Activated CD8-positive, alpha-beta memory T cell treated with anti-CD3 and anti-CD28 coated beads for 4 hours (primary cell): ENCODE data around the gene DIDO1.
"Not testable (repeated sequence)": the region's sequence is repeated elsewhere in the genome, so short reads cannot be mapped to it uniquely, and the experiment has no call there.

ENCODE experiments used
- DNase-seq, 2 donors: peaks; one replicate each; pipeline ENCODE4 v3.0.0-alpha.2; 2020; ENCODE audit warnings: low read depth in 2 of 2

DIDO1 gene

DNA sequence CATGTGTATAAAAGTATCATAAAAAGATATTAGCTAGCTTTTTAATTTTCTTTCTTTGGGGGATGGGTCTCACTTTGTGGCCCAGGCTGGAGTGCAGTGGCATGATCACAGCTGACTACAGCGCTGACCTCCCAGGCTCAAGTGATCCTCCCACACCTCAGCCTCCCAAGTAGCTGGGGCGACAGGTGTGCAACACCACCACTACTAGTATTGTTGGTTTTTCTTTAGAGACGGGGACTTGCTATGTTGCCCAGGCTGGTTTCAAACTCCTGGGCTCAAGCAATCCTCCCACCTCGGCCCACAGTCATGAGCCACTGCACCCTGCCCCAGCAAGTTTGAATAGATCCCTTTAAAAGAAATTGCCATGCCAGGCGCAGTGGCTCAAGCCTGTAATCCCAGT lies 71.2 kb downstream of the DIDO1 start:
- DNase-seq, result no peak

DNA sequence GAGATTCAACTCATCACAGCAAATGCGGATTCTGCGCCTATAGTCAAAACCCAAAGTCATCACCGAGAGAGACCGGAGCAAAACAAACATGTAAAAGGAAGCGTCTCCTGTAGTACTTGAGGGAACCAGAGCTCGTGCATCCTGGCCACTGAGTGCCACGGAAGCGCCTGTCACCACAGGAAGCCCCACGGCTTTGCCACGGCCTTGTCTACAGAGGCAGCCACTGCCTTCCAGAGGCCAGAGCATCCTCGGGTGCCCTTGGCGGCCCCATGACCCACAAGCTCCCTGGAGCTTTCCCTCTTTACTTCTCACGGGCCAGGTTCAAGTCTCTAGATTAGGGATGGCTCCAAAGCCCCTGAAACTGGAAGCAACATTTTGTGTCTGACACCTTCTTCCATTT lies 72.2 kb downstream of the DIDO1 start:
- no peak for DNase-seq

DNA sequence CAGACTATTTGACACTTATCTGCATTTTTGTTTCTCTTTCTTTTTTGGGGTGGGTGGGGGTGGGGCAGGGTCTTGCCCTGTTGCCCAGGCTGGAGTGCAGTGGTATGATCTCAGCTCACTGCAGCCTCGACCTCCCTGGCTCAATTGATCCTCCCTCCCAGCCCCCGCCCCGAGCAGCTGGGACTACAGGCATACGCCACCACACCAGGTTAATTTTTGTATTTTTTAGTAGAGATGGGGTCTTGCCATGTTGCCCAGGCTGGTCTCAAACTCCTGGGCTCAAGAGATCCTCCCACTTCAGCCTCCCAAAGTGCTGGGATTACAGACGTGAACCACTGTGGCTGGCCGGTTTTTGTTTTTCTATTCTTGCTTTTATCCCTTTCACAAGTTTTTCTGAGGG lies 73.0 kb downstream of the DIDO1 start:
- DNase-seq, result not testable (repeated sequence)

DNA sequence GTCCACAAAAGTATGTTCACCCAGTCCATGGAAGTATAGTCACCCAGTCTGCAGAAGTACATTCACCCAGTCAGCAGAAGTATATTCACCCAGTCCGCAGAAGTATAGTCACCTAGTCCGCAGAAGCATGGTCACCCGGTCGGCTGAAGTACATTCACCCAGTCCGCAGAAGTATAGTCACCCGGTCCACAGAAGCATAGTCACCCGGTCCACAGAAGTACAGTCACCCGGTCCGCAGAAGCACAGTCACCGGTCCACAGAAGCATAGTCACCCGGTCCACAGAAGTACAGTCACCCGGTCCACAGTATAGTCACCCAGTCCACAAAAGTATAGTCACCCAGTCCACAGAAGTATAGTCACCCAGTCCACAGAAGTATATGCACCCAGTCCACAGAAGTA lies 73.5 kb downstream of the DIDO1 start:
- no peak for DNase-seq

DNA sequence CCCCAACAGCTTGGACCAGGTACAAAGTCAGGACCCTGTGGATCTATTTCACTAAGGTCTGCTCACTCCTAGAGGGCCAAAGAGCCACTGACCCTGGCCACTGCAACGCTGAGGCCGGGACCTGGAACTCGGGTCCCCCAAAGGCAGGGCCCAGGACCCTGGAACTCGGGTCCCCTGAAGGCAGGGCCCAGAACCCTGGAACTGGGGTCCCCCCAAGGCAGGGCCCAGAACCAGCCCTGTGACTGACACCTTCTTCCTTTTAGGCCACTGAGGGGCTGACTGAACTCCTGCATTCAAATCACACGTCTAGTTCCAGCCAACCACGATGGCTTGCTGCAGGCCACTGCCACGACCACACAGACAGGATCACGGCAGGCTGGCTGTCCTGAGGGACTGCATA lies 74.1 kb downstream of the DIDO1 start:
- no peak for DNase-seq

DNA sequence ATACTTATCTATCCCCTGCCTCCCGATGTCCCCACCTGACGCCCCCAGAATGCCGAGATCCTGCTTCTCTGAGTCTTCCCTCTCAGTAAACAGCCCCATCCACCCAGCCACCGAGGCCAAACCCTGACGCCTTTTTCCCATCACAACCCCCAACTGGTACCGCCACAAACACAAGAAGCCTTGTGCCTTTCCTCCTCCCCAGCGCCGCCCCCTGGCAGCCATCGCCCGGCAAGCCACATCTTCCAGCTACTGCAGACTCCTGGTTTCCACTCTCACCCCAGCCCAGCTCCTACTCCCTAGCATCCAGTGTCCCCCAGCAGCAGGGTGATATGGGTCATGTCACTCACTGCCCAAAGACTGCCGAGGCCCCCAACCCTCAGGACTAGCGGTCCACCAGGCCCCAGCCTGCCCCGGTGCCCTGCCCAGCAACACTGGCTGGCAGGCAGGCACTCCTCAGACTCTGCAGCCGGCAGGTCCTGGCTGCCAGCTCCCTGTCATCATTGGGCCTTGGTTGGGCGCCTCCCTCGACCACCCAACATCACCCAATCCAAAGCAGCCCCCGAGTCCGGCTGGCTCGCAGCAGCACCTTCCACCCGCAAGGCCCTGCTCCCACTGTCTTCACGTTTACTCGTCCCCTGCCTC lies 75.9 kb downstream of the DIDO1 start:
- no peak for DNase-seq

DNA sequence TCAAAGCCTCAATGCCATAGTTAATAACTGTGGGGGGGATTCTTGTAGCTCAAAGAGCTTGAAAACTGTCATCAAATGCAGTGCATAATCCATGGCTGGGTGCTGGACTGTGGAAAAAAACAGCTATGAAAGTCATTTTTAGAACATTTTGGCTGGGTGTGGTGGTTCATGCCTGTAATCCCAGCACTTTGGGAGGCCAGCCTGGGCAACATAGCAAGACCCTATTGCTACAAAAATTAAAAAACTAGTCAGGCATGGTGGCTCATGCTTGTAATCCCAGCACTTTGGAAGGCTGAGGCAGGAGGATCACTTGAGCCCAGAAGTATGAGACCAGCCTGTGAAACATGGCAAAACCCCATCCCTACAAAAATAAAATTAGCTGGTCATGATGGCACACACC lies 76.9 kb downstream of the DIDO1 start:
- DNase-seq, result no peak

DNA sequence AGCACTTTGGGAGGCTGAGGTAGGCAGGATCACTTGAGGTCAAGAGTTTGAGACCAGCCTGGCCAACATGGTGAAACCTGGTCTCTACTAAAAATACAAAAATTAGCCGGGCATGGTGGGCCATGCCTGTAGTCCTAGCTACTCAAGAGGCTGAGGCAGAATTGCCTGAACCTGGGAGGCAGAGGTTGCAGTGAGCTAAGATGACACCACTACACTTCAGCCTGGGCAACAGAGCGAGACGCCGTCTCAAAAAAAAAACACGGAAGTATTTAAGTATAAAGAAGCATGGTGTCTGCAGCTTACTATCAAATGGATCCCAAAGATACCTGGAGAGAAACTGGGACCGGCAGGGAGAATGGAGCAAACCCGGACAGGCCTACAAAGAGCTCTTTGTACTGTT lies 77.4 kb downstream of the DIDO1 start:
- DNase-seq, result not testable (repeated sequence)

DNA sequence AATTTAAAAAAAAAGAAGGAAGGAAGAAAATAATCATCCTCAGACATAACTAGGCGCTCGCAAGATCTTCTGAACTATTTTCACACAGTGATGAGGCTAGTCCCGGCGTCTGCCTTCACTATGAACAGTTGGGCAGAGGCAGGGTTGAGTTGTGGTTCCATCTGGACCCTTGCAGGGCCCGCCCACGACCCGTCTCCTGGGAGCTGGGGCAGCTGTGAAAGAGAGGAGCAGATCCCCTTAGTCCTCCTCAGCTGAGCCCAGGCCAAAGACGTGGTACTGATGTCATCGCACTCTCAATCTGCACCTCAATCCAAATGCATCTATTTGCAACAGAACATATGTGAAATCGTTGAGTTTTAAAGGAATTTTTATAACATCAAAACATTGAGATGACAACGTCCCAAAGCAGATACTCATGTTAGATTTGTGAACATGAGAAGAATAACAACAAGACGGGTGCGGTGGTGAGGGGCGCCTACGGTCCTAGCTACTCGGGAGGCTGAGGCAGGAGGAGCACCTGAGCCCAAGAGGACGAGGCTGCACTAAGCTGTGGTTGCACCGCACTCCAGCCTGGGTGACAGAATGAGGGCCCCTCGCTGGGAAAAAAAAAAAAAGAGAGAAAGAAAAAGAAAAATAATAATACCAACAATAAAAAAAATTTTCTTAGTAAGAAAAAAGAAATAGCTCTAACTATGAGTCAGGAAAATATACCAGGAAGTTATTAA lies 80.0 kb downstream of the DIDO1 start:
- DNase-seq, result no peak

DNA sequence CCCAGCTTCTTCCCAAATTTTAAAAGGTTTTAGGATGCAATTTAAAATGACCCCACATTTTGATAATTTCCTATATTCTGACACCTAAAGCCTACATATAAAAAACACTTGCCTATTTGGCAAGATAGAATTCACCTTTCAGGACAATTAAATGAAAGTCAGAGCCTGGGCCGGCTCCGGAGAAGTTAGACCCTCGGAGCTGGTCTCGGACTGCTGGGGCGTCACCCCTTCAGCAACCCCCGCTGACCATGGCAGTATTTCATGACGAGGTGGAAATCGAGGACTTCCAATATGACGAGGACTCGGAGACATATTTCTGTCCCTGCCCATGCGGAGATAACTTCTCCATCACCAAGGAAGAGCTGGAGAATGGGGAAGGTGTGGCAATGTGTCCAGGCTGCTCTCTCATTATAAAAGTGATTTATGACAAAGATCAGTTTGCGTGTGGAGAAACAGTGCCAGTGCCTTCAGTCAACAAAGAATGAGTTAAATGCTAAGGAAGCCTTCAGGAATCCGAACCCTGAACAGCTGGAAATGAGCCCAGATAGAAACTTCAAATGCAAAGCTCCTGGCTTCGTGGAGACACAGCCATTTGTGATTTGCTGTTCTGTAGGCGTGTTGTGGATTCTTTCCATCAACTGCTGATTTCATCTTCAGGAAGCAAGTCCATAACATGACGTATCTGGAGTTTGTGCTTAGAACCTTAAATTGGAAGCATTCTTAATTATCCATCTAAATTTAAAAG lies 80.7 kb downstream of the DIDO1 start:
- no peak for DNase-seq

DNA sequence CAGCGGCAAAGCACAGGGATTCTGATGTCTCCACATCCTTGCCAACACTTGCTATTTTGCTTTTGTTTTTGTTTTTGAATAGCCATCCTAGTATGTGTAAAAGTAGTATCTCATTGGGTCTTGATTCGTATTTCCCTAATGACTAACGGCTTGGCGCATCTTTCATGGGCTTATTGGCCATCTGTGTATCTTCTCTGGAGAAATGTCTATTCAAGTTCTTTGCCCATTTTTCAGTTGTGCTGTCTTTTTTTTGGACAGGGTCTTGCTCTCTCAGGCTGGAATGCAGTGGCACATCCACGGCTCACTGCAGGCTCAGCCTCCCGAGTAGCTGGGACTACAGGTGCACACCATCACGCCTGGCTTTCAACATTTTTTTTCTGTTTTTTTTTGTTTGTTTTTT lies 82.1 kb downstream of the DIDO1 start:
- no peak for DNase-seq

DNA sequence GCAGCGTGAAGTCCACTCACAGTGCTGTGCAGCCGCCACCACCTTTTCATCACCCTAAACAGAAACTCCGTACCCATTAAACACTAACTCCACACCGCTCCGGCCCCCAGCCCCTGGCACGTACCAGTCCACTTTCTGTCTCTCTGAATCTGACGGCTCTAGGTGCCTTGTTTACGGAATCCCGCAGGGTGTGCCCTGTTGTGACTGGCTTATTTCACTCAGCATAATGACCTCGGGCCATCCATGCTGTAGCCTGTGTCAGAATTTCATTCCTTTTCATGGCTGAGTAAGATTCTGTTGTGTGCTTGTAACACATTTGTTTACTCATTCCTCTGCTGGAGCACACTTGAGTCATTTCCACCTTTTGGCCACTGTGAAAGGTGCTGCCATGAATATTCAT lies 82.6 kb downstream of the DIDO1 start:
- no peak for DNase-seq

DNA sequence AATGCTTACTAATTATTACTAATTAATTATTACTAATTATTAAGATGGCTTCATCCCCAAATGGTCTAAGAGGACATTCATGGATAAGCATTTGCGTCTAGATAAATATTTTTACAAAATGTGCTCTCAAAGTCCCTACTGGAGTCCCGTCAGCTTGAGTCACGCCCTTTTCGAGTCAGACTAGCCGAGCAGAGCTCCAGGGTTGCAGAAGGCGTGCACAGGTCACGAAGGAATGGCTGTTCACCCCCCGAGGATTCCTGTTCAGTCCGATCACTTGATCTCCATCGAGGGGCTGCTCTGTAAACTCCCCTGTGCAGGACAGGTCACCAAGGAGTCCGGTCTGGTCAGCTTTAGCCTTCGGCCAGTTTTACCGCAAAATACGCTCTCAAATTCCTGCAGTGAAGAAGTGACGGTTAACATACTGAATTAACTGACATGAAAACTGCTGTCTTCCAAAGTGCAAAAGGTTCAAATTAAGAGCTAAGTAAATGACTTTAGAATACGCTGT lies 84.5 kb downstream of the DIDO1 start:
- DNase-seq, result no peak

DNA sequence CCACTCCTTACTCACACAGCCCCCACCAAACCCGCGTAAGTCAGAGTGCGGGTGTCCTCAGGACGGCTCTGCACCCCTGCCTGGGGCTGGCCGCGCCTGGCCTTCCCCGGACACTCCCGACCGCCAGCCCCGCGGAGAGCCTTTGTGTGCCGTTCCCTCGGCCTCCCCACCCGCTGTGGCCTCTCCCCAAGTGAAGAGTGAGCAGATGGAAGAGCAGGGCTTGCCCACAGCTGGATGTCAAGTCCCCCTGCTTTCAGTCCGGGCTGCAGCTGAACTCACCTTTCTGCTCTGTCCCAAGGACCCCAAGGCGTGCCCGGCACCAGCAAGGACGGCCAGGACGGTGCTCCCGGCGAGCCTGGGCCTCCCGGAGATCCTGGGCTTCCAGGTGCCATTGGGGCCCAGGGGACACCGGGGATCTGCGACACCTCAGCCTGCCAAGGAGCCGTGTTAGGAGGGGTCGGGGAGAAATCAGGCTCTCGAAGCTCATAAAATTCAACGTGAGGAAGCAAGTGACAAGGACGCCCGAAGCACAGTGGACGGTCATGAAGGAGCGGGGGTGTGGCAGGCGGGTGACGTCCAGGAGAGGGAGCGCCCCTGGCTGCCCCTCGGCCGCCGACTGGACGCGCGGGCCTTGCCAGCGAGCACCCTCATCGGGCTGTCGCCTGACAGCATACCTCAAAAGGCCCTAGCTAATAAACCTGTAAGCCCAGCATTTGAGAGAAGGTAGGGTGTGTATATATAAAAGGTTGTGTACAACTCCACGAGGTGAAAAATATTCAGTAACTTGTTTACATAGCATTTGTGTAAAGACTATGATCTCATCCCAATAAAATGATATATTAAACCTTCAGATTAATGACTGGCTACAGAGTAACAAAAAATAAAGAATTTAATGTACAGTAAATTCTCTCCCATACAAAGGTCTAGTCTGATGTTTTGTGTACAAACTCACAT lies 85.8 kb downstream of the DIDO1 start:
- no peak for DNase-seq

DNA sequence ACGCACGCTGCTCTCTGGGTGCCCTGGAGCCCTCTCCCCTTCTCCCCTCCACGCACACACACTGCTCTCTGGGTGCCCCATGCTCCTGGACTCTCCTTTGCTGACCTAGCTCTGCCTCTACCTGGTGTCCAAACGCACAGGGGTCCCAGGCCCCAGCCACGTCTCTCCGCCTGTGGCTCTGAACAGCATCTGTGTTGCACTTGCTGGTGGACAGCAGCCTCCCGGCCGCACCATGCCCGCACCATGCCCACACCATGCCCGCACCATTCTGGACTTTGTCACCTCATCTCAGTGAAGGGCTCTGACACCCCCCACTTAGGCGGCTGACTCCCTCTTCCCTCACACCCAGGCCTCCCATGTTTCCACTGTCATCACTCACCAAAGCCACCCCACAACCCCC lies 86.5 kb downstream of the DIDO1 start:
- DNase-seq, result no peak

DNA sequence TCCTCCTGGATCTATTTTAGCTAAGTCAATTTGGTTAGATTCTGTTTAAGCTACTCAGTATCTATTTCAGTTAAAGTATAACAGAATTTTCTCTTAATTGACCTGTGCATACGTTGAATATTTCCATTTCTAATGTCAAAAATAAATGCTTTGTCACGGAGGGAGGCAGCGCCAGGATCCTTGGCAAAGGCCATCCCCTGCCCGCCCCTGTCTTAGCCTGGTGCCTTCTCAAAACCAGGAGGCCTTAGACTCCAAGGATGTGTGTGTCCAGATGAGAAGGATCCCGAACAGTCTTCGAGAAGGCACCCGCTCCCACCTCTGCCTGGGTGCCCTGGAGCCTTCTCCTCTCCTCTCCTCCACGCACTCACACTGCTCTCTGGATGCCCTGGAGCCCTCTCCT lies 87.0 kb downstream of the DIDO1 start:
- no peak for DNase-seq

DNA sequence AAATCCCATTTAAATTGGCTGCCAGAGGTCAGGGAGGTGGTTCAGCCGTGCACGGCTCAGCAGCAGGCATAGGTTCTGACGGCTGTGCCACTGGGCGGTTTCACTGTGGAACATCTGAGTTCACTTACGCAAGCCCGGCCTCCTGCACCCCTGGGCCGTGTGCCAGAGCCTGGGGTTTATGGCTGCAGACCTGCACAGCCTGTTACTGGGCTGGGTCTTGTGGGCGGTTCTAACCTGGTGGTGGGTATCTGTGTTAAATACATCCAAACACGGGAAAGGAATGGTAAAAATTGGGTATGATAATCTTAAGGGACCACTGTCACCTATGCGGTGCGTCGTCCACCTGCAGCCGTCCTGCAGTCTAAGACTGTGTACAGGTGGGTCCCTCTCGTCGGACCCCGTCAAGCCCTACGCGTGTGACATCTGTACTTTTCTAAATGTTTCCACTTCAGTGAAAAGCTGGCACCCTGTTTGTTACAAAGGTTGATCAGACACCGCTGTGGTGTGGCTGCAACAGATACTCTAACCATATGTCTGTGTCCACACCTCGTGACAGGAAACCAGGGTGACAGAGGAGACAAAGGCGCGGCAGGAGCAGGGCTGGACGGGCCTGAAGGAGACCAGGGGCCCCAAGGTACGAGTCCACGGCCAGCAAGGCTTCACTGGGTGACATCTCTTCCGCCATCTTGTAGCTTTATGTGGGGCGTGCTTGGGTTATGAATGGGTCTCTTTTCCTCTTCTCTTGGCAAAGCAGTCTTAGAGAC lies 88.0 kb downstream of the DIDO1 start:
- DNase-seq, result no peak

DNA sequence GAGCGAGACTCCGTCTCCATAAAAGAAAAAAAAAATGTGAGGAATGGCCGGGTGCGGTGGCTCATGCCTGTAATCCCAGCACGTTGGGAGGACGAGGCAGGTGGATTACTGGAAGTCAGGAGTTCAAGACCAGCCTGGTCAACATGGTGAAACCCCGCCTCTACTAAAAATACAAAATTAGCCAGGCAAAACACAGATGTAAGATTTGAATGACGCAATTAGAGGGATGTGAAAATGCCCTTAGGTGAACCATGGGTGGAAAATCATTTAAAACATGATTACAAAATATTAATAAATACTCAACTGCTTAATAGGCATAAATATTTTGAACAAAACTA lies 88.5 kb downstream of the DIDO1 start:
- DNase-seq, result no peak

DNA sequence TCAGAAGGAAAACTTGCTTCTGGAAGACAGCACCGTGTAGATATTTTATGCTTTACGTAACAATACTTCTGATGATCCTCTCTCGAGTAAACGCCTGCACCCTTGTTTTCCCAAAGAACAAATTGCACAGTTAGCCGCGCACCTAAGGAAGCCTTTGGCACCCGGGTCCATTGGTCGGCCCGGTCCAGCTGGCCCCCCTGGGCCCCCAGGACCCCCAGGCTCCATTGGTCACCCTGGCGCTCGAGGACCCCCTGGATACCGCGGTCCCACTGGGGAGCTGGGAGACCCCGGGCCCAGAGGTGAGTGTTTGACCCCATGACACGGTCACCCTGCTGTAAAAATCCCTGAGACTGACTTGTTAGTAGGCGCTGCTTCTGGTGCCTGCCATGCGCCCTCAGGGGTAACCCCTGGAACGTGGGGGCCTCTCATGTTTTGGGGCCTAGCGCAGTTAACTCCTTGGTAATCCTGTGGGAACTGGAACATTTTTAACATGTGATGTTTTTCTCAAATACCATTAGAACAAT lies 89.3 kb downstream of the DIDO1 start:
- no peak for DNase-seq

DNA sequence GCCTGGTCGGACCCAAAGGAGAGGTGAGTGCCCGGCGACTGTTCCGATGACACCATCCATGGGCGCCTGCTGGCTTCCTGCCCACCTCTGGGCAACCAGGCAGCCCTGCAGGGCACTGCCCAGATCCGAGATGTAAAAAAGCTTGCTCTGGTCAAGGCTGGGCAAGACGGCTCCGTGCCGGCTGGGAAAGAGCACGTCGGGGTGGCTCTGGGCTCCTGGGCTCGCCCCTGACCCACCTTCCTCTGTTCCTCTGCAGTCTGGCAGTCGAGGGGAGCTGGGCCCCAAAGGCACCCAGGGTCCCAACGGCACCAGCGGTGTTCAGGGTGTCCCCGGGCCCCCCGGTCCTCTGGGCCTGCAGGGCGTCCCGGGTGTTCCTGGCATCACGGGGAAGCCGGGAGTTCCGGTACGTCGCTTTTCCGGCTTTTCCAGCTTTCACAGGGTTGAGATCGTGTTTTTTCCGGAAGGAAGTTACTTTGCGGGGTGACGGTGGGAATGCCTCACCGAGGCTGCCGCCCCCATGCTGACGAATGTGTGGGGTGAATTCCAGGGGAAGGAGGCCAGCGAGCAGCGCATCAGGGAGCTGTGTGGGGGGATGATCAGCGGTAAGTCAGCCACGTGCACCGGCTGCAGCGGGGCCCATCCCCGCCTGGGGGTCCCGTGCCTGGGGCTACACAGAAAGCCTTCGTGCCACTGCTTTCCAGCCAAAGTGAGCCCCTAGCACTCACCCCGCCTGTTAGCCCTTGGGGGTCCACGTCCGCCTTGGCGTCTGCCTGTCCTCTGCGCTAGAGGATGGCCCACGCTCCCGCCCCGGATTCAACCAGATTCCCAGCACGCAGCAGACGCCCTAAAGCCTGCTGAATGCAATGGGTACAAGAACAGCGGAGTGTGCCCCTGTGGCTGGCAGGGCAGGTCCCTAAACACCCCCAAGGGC lies 90.1 kb downstream of the DIDO1 start:
- DNase-seq, result no peak
